Kidney (tissue), 14 donors: ENCODE data around the gene CORO1C. TPM values are rescaled to one million over a fixed set of nuclear protein-coding genes. Genes with fewer than 3 reads are reported as not detected.

ENCODE experiments used
- DNase-seq, 5 donors: peaks; one replicate each; pipeline ENCODE4 v3.0.0-alpha.2; 2013 to 2020
- FAIRE-seq: peaks from 2 replicates; lab custom pipeline; 2012; peaks lifted over from hg19 to GRCh38; lab: Jason Lieb, UNC
- H3K27ac ChIP-seq, 2 donors: one replicate each; pipeline ENCODE4 v1.7.0; 2013; ENCODE audit warnings: low read depth in 2 of 2, low read length in 2 of 2, inconsistent platforms in 1 of 2
- H3K27me3 ChIP-seq: one replicate; pipeline ENCODE4 v1.7.1; 2013; ENCODE audit warnings: low read length, inconsistent platforms; ENCODE audit not compliant: control insufficient read depth, insufficient read depth
- H3K36me3 ChIP-seq, 3 donors: one replicate each; pipeline versions ENCODE4 v1.7.0 to v1.7.1; 2013; ENCODE audit warnings: low read length in 3 of 3, control low read depth in 1 of 3, inconsistent platforms in 1 of 3; ENCODE audit not compliant: insufficient read depth in 3 of 3, control insufficient read depth in 2 of 3
- H3K4me1 ChIP-seq, 3 donors: one replicate each; pipeline versions ENCODE4 v1.7.0 to v1.7.1; 2013; ENCODE audit warnings: low read length in 3 of 3, inconsistent platforms in 1 of 3, low read depth in 1 of 3; ENCODE audit not compliant: control insufficient read depth in 2 of 3, insufficient read depth in 2 of 3
- H3K4me3 ChIP-seq, 3 donors: one replicate each; pipeline versions ENCODE4 v1.7.0 to v1.8.1; 2013; ENCODE audit warnings: low read length in 3 of 3, control low read depth in 1 of 3, inconsistent platforms in 1 of 3
- H3K9ac ChIP-seq, 3 donors: one replicate each; pipeline versions ENCODE4 v1.7.0 to v1.7.1; 2013; ENCODE audit warnings: low read length in 3 of 3, control low read depth in 1 of 3, inconsistent platforms in 1 of 3
- H3K9me3 ChIP-seq, 3 donors: one replicate each; pipeline versions ENCODE4 v1.7.0 to v1.7.1; 2013; ENCODE audit warnings: low read length in 3 of 3, control low read depth in 1 of 3, inconsistent platforms in 1 of 3; ENCODE audit not compliant: control insufficient read depth in 2 of 3, insufficient read depth in 1 of 3
- intact Hi-C: fragments of 100-400 bp; cut with DNase I; formaldehyde crosslinking; loops from one replicate; pipeline ENCODE4 v1.11.1; 2022
- polyA plus RNA-seq: library from polyadenylated mRNA; stranded (reverse); fragments of 350-450 nt; fragmentation: Illumina TruSeq; extraction: RNeasy Lipid Tissue Mini Kit (QIAGEN cat#74804); gene quantifications from one replicate; pipeline ENCODE4 v1.2.3, GENCODE V29; 2014; ENCODE audit warnings: low read depth, low replicate concordance; ENCODE audit not compliant: insufficient read depth
- total RNA-seq: library from RNA; stranded (reverse); fragmentation: NEBNext Ultra II Directional; extraction: Animal tissue kit (Norgen Biotek cat#: 25700); gene quantifications from one replicate; pipeline ENCODE4 v1.2.1, GENCODE V29; 2021
- TF ChIP-seq, protein P1 (sequence below): IDR thresholded peaks from 3 replicates; pipeline ENCODE4 v1.5.1; 2012; ENCODE audit warnings: mild to moderate bottlenecking, moderate library complexity, borderline replicate concordance; ENCODE audit not compliant: insufficient read depth; ENCODE audit errors: extremely low read depth
- donor health status: control.
- donor health status: control.
- donor health status: control.
- donor health status: control.
- donor health status: control.
- donor health status: DM: yes; HTN: yes; CAD: no.
- donor health status: Normal renal cell carcinoma (clear cell type).

Gene CORO1C
- total and polyA plus RNA-seq, 2 donors from 2014 or later = 16.6 to 104 TPM

DNA sequence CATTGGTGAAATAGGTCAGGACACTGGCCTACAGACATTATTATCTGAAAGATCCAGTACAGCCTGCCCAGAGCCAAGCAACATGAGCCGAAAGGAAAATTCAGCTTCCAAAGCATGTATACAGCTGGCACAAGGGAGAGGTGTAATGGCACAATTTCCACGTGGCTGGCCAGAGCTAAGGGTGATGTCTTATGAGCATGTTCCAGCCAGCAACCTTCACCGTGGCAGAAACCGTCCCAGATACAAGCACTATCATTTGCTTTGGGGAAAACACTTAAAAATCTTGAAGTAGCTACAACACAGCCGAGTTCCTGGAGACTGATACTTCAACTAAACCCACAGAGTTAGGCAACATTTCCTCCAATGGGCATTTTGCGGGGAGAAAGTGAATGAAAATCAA, 44.5 kb downstream of the CORO1C start:
- no peaks in the 10 kb centered on the region for H3K36me3 ChIP-seq
- no peaks in the 10 kb centered on the region for H3K27me3 ChIP-seq
- TF ChIP-seq, protein P1, sequence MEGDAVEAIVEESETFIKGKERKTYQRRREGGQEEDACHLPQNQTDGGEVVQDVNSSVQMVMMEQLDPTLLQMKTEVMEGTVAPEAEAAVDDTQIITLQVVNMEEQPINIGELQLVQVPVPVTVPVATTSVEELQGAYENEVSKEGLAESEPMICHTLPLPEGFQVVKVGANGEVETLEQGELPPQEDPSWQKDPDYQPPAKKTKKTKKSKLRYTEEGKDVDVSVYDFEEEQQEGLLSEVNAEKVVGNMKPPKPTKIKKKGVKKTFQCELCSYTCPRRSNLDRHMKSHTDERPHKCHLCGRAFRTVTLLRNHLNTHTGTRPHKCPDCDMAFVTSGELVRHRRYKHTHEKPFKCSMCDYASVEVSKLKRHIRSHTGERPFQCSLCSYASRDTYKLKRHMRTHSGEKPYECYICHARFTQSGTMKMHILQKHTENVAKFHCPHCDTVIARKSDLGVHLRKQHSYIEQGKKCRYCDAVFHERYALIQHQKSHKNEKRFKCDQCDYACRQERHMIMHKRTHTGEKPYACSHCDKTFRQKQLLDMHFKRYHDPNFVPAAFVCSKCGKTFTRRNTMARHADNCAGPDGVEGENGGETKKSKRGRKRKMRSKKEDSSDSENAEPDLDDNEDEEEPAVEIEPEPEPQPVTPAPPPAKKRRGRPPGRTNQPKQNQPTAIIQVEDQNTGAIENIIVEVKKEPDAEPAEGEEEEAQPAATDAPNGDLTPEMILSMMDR = no peak
- no peak for DNase-seq
- H3K9me3 ChIP-seq = no peaks in the 10 kb centered on the region
- FAIRE-seq = no peak
- H3K4me3 ChIP-seq = no peak overlapping the region
- H3K4me1 ChIP-seq = peaks cover 7 to 34% (median 7%) of the 10 kb centered on the region in 3 donors
- H3K27ac ChIP-seq = peak overlapping the region in 1 of 2 donors; percentile 42
- no peak overlapping the region for H3K9ac ChIP-seq
- intact Hi-C loops = no loop called here

DNA sequence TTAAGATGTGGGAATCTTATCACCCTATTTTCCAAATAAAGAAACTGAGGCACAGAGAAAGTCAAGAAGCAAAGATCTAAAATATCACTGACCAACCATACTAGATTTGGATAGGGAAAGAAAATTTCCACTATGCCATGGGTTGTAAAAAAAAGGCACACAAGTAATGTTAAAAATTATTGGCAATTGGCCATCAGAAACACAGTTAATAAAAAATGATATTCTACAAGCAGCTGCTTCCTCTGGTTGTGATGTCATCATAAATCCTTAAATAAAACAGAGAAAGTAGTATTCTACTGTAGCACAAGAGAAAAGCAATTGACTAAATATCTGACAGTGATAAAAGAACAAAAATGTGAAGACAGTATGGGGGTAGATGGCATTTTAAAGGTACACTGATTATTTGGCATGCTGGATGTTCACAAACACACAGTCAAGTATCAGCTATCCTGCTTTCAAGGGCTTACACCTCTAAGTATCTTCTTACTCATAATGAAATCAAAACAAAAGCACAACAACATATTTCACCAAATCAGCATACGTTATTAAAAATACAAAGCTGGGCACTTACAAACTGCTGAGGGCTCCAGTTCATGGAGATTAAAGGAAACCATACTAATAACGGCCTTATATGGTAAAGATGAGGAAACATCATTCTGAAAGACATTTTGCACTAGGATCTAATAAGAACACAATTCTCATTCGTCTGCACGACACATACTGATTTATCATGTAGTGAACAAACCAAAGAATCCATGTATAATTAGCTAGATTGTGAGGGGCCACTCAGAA, 45.7 kb downstream of the CORO1C start:
- intact Hi-C loops = no loop called here
- DNase-seq (peak in 2 of 5 donors; percentile 36 to 53), FAIRE-seq (no peak)
- no peak overlapping the region for H3K4me3 ChIP-seq
- H3K4me1 ChIP-seq = peaks cover 2 to 25% (median 3%) of the 10 kb centered on the region in 3 donors
- H3K9me3 ChIP-seq = no peaks in the 10 kb centered on the region
- TF ChIP-seq, protein P1 = no peak
- no peak overlapping the region for H3K27ac ChIP-seq
- H3K9ac ChIP-seq = peak overlapping the region in 1 of 3 donors; percentile 28
- H3K36me3 ChIP-seq = no peaks in the 10 kb centered on the region
- H3K27me3 ChIP-seq = no peaks in the 10 kb centered on the region

DNA sequence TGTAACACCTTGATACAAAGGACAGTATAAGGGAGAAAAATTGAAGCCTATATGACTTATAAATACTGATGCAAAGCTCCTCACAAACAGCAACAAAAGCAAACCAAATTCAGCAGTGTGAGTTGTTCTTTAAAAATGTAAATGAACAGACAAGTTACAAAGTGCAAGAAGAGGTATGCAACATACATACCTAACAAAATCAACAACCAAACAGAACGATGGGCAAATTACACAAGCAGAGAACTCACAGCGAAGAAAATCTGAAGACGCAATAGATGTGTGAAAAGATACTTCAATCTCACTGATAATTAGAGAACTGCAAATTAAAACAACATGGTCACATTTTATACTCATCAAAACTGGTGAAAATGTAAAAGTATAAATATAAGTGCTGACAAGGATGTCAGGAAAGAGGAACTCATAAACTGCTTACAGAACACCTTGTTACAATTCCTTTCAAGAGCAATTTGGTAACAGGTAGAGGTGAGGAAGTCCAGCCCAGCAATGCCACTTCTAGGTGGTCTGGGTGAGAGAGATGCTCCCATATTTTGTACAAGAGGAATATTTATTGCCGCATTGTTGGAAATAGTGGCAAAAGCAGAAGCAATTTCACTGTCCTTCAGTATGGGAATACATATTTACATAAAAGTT, 47.3 kb downstream of the CORO1C start:
- H3K9me3 ChIP-seq = no peaks in the 10 kb centered on the region
- DNase-seq (no peak), FAIRE-seq (no peak)
- no peak overlapping the region for H3K4me3 ChIP-seq
- H3K4me1 ChIP-seq = peaks cover 0 to 9% (median 3%) of the 10 kb centered on the region in 3 donors
- no peak overlapping the region for H3K9ac ChIP-seq
- H3K36me3 ChIP-seq = no peaks in the 10 kb centered on the region
- TF ChIP-seq, protein P1 = no peak
- intact Hi-C loops = no loop called here
- H3K27ac ChIP-seq = no peak overlapping the region
- H3K27me3 ChIP-seq = no peaks in the 10 kb centered on the region
